HCT116 (cell line): ENCODE data around the gene HIC1.

Experiments used
- EZH2 ChIP-seq: fragments of 200-600 bp; sonication (generic); IDR thresholded peaks from 2 replicates; pipeline ENCODE4 v1.6.1; 2017; ENCODE audit warnings: antibody characterized with exemption, mixed run types
- ZNF274 ChIP-seq: fragments of 200-500 bp; sonication (Bioruptor generic); IDR thresholded peaks from 2 replicates; pipeline ENCODE4 v1.6.1; 2014; ENCODE audit warnings: mild to moderate bottlenecking, low read depth, low read length, inconsistent platforms
- TF ChIP-seq, protein P1 (sequence below): IDR thresholded peaks from 2 replicates; pipeline ENCODE4 v1.6.1; 2012; ENCODE audit warnings: low read depth

DNA sequence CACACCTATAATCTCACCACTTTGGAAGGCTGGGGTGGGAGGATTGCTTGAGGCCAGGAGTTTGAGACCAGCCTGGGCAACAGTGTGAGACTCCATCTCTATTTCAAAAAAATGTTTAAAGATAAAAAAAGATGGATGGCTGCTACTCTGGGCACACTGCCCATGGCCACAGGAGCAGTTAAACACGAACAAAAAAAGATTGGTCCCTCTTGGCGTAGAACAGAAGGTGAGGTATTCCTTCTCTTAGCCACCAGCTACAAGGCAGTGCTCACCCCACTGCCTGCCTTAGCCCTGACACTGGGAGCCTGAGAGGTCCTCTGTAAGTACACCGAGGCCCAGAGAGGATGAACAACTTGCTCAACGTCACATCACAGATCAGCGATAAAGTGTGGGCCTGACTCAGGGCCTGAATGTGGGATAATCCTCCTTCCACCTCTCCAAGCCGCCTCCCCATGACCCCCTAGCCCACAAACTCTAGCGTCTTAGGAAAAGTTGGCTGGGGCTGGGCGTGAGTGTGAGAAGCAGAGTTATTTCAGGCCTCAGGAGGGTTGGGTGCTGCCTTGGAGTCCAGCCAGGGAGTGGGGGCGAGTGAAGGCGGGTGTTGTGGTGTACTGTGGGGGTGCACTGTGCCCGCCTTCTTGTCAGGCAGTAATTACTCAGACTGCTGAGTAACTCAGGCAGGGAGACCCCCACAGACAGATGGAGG is 27.2 kb upstream of the HIC1 start:
- TF ChIP-seq, protein P1, sequence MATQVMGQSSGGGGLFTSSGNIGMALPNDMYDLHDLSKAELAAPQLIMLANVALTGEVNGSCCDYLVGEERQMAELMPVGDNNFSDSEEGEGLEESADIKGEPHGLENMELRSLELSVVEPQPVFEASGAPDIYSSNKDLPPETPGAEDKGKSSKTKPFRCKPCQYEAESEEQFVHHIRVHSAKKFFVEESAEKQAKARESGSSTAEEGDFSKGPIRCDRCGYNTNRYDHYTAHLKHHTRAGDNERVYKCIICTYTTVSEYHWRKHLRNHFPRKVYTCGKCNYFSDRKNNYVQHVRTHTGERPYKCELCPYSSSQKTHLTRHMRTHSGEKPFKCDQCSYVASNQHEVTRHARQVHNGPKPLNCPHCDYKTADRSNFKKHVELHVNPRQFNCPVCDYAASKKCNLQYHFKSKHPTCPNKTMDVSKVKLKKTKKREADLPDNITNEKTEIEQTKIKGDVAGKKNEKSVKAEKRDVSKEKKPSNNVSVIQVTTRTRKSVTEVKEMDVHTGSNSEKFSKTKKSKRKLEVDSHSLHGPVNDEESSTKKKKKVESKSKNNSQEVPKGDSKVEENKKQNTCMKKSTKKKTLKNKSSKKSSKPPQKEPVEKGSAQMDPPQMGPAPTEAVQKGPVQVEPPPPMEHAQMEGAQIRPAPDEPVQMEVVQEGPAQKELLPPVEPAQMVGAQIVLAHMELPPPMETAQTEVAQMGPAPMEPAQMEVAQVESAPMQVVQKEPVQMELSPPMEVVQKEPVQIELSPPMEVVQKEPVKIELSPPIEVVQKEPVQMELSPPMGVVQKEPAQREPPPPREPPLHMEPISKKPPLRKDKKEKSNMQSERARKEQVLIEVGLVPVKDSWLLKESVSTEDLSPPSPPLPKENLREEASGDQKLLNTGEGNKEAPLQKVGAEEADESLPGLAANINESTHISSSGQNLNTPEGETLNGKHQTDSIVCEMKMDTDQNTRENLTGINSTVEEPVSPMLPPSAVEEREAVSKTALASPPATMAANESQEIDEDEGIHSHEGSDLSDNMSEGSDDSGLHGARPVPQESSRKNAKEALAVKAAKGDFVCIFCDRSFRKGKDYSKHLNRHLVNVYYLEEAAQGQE = no peak
- TF ChIP-seq EZH2 (no peak), ZNF274 (no peak)
